Muscle of leg (tissue), 11 donors: Measurements from ENCODE around the gene PRKCD. TPM values are rescaled to one million over a fixed set of nuclear protein-coding genes. Genes with fewer than 3 reads are reported as not detected.

ENCODE experiments used
- DNase-seq: peaks from one replicate; pipeline ENCODE4 v3.0.0; 2013
- H3K27ac ChIP-seq: one replicate; pipeline ENCODE4 v1.5.1; 2013; ENCODE audit warnings: mild to moderate bottlenecking, low read length, control low read depth
- H3K27me3 ChIP-seq: one replicate; pipeline ENCODE4 v1.6.1; 2013; ENCODE audit warnings: low read length; ENCODE audit not compliant: control insufficient read depth, insufficient read depth
- H3K36me3 ChIP-seq: one replicate; pipeline ENCODE4 v1.6.1; 2013; ENCODE audit warnings: low read length; ENCODE audit not compliant: control insufficient read depth, insufficient read depth
- H3K4me1 ChIP-seq: one replicate; pipeline ENCODE4 v1.6.1; 2013; ENCODE audit warnings: low read length; ENCODE audit not compliant: control insufficient read depth, insufficient read depth
- H3K4me3 ChIP-seq: one replicate; pipeline ENCODE4 v1.5.1; 2013; ENCODE audit warnings: low read length, control low read depth
- H3K9me3 ChIP-seq: replicated peaks from 2 replicates; pipeline ENCODE4 v1.6.1; 2013; ENCODE audit warnings: low read depth, low read length; ENCODE audit not compliant: control insufficient read depth
- WGBS: methylation state at CpG from one replicate; pipeline ENCODE4 v1.1.5; 2013; ENCODE audit warnings: missing lambda C conversion rate; ENCODE audit not compliant: insufficient coverage; 5-methylcytosine and 5-hydroxymethylcytosine counted together
- polyA plus RNA-seq, 8 donors: library from polyadenylated mRNA; unstranded; fragments of 120-200 nt; gene quantifications; one replicate each; pipeline versions ENCODE4 v1.2.1 to v1.2.3, GENCODE V29; 2013; ENCODE audit warnings: inconsistent platforms in 1 of 8, low replicate concordance in 1 of 8; ENCODE audit not compliant: insufficient read length in 8 of 8, insufficient read depth in 1 of 8
- total RNA-seq: library from RNA; stranded (reverse); fragments of 120-200 nt; gene quantifications from one replicate; pipeline ENCODE4 v1.2.4, GENCODE V29; 2013

The PRKCD gene
- total and polyA plus RNA-seq, 9 donors = 1.5 to 11.8 (median 7.9) TPM

DNA sequence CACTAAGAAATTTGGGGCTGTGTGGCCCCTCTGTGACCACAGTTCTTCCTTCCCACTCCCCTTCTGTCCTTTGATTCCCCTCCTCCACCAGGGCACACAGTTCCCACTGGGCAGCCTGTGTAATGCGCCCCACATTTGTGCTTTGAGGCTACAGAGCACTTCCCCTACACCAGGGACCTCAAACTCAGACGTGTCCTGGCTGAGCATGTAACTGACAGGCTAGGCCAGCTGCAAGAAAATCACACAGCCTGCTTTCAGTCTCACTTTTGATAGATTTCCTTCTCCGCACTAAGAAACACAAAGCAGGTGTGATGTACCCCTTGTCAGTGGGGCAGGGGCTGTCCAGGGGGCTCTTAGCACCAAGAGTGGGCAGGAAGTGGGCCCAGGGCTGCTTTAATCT is 29.6 kb downstream of the PRKCD start:
- no peak overlapping the region for H3K4me3 ChIP-seq
- H3K27me3 ChIP-seq = no peaks in the 10 kb centered on the region
- H3K36me3 ChIP-seq = peaks cover 34% of the 10 kb centered on the region
- peaks cover 21% of the 10 kb centered on the region for H3K4me1 ChIP-seq
- 61% methylated on average over 3 of the region's 3 CpGs for WGBS
- DNase-seq = no peak
- H3K9me3 ChIP-seq = no peaks in the 10 kb centered on the region
- no peak overlapping the region for H3K27ac ChIP-seq

DNA sequence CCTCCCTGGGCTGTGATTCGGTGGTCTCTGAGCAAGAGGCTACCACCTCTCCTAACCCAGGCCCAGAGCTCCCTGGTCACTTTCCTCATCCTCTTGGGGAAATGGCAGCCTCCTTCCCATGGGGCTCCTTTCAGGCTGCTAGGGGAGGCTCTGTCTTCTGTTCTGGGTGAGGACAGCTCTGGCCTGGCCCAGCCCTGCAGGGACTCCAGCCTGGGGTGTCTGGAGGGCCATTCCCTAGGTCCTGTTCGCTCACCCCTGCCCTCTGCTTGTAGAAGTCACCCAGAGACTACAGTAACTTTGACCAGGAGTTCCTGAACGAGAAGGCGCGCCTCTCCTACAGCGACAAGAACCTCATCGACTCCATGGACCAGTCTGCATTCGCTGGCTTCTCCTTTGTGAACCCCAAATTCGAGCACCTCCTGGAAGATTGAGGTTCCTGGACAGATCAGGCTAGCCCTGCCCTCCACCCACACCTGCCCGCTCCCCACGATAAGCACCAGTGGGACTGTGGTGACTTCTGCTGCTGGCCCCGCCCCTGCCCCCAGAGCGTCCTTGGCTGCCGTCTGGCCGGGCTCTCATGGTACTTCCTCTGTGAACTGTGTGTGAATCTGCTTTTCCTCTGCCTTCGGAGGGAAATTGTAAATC is 30.9 kb downstream of the PRKCD start:
- no peak overlapping the region for H3K27ac ChIP-seq
- DNase-seq = no peak
- H3K9me3 ChIP-seq = no peaks in the 10 kb centered on the region
- peaks cover 33% of the 10 kb centered on the region for H3K36me3 ChIP-seq
- 90% methylated on average over 8 of the region's 16 CpGs for WGBS
- peaks cover 2% of the 10 kb centered on the region for H3K27me3 ChIP-seq
- H3K4me3 ChIP-seq = no peak overlapping the region
- H3K4me1 ChIP-seq = peaks cover 27% of the 10 kb centered on the region

DNA sequence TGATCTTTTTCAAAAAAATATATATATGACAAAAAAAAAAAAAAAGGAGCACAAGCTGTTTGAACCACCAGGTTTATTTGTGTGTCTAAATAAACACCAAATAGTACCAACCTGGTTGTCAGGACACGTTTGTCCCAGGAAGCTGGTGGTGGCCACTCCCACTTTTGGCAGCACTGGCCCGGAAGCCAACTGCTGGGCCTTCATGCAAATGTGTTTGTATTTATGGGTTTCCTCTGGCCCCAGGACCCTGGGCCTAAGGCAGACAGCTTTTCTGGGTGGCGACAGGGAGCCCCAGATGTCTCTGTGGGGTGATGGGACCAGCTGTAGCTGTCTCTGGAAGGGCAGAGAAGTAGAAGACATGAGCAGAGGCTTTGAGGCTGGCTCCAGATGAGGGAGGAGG is 31.6 kb downstream of the PRKCD start:
- H3K36me3 ChIP-seq = peaks cover 28% of the 10 kb centered on the region
- 79% methylated on average over 2 of the region's 3 CpGs for WGBS

DNA sequence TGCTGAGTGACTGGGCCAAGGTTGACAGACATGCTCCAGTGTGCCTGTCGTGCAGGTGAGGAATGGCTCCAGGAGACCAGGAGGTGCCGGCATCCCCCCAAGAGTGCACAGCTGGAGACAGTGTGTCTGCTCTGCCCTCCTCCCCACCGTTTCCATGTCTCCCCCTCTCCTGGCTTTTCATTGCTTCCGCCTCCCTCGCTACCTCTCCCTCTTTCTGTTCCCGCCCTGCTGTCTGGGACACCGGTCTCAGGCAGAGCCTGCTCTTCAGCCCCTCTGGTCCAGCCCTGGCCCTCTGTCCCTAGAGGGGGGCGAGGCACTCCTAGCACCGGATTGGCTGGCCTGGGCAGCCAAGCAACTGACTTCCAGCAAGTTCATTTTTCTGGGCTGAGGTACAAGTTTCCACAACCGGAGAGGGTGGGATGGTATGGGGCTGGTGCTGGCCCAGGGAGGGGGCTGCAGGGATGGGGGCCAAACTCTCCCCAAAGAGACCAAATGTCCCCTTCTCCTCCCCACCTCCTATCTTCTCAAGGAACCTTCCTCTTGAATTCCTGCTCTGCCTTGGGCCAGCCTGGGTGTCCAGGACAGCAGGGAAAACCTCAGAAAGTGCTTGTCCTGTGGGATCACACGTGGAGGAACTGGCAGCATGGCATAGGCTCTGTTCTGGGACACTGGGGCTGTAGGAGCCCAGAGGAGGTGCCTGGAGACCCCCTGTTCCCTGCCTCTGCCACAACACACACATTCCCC is 32.6 kb downstream of the PRKCD start:
- no peak overlapping the region for H3K4me3 ChIP-seq
- no peaks in the 10 kb centered on the region for H3K9me3 ChIP-seq
- H3K27ac ChIP-seq = peak overlapping the region; percentile 55
- H3K4me1 ChIP-seq = peaks cover 27% of the 10 kb centered on the region
- peak; percentile 83 for DNase-seq
- H3K27me3 ChIP-seq = peaks cover 2% of the 10 kb centered on the region
- WGBS = 17% methylated on average over 7 of the region's 11 CpGs
- H3K36me3 ChIP-seq = peaks cover 25% of the 10 kb centered on the region

More for the DNA sequence above, 31.6 kb downstream of the PRKCD start:
- Histone ChIP-seq H3K27ac (no peak overlapping the region), H3K4me3 (no peak overlapping the region), H3K9me3 (no peaks in the 10 kb centered on the region), H3K4me1 (peaks cover 27% of the 10 kb centered on the region), H3K27me3 (peaks cover 2% of the 10 kb centered on the region)
- no peak for DNase-seq

DNA sequence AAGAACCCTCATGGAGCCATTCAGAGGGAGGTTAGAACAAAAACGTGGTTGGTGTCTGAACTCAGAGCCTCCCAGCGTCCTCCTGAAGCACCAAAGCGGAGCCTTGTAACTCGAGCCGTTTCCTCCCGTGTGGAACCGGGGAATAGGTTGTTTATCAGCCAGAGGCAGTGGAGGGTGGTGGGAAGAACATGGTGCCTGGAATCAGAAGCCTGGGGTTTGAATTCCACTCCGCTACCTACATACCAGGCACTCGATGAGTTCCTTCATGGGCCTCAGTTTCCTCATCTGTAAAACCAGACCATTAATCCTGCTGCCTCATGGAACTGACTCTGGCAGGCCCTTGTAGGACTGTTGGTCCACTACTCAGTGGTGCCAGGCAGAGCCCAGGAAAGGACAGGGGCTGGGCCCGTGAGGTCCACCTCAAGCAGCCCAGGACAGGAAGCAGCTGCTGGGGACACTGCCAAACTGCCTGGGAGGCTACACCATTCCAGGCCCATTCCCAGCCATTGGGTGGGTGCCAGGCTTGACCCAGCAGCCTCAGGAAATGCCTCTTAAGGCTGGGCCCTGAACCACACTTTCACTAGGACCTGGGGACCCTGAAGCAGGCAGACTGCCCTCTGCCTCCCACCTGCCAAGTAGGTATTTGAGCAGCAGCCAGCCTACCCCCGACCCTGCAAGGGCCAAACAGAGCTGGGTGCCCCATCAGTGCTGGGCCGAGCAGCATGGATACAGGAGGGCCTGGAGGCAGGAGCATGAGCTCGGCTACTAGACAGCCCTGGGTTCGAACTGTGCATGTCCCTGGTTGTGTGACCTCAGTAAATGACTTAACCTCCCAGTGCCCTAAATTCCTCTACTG is 33.4 kb downstream of the PRKCD start:
- H3K9me3 ChIP-seq = no peaks in the 10 kb centered on the region
- H3K4me3 ChIP-seq = no peak overlapping the region
- DNase-seq = peak; percentile 53
- 26% methylated on average over 9 of the region's 14 CpGs for WGBS
- H3K36me3 ChIP-seq = peaks cover 17% of the 10 kb centered on the region
- peaks cover 27% of the 10 kb centered on the region for H3K4me1 ChIP-seq
- peaks cover 2% of the 10 kb centered on the region for H3K27me3 ChIP-seq
- peak overlapping the region; percentile 55 for H3K27ac ChIP-seq

DNA sequence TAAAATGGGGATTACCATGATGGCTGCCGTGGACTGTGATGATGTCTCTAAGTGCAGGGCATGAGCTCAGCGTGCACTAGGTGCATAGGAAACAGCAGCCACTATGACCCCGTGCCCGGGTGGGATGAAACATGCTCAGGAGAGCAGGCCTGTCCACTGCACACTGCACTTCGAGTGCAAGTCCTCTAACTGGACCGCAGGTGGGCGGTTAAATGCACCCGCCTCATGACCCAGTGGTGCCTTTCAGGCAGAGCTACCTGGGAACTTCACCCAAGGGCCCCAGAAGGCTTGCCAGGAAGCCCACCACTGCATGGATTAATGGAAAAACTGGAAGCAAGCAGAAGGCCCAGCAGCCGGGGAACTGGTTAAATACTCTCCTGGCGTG is 34.0 kb downstream of the PRKCD start:
- DNase-seq = no peak
- no peaks in the 10 kb centered on the region for H3K9me3 ChIP-seq
- H3K36me3 ChIP-seq = peaks cover 11% of the 10 kb centered on the region
- no peak overlapping the region for H3K27ac ChIP-seq
- H3K27me3 ChIP-seq = peaks cover 2% of the 10 kb centered on the region
- WGBS = 91% methylated on average over 10 of the region's 10 CpGs
- H3K4me1 ChIP-seq = peaks cover 27% of the 10 kb centered on the region
- no peak overlapping the region for H3K4me3 ChIP-seq

DNA sequence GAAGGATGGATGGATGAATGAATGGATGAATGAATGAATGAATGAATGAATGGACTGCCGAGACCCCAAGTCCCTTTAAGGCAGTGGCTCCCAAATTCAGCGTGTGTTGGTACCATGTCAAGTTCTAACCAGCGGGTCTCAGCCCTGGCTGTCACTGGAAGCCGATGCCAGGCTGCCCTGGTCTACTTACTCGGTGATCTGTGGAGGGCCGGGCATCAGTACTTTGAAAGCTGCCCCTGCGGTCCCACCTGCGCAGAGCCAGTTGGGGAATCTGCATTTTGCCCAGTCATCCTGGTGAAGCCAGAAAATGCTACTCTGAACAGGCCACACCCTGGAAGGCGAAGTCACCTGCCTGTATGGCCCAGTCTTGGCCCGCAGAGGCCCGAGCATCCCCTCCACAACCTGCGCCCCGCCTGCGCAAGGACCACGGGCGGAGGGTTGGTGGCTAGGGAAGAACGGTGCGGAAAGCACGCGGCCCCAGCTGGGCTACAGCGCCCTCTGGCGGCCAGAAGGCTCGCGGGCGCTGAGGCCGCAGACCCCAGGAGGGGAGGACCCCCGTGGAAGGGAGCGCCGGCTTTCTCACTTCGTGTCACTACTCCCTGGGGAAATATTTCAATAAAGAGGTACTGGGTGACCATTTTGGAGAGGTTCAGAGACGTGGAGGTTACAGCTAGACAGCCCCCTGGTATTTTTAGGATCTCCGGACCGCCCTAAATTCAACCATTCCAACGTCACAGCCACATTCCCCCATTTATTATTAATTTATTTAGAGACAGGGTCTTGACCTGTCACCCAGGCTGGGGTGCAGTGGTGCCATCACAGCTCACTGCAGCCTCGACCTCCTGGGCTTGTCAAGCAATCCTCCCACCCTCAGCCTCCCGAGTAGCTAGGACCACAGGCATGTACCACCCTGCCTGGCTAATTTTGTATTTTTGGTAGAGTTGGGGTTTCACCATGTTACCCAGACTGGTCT is 34.9 kb downstream of the PRKCD start:
- H3K36me3 ChIP-seq = peaks cover 6% of the 10 kb centered on the region
- H3K4me3 ChIP-seq = no peak overlapping the region
- peaks cover 27% of the 10 kb centered on the region for H3K4me1 ChIP-seq
- H3K27me3 ChIP-seq = peaks cover 2% of the 10 kb centered on the region
- no peak overlapping the region for H3K27ac ChIP-seq
- peak; percentile 51 for DNase-seq
- no peaks in the 10 kb centered on the region for H3K9me3 ChIP-seq
- WGBS = 24% methylated on average over 27 of the region's 36 CpGs

DNA sequence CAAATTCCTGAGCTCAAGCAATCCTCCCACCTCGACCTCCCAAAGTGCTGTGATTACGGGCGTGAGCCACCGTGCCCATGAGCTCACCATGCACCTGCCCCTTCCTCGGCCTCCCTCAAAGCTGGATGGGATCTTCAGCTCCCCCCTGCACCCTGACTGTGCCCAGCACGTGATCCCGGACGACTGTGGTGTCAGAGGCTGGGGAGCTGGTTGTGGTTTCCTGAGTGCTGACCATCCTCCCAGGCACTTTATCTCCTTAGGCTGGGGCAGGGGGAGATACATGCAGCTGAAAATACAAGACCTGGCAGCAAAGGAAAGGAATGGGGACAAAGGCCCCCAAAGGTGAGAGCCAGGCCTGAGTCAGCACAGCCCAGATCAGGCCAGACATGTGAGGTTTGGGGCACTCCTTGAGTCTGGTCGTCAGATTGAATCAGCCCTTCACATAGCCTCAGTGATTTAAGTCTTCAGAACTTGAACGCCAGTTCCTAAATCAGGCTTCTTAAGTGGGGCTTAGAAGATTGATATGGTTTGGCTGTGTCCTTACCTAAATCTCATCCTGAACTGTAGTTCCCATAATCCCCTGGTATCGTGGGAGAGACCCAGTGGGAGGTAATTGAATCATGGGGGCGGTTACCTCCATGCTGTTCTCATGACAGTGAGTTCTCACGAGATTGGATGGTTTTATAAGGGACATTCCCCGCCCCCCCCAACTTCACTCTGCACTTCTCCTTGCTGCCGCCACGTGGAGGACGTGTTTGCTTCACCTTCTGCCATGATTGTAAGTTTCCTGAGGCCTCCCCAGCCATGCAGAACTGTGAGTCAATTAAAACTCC is 35.8 kb downstream of the PRKCD start:
- H3K9me3 ChIP-seq = no peaks in the 10 kb centered on the region
- H3K27ac ChIP-seq = no peak overlapping the region
- peaks cover 2% of the 10 kb centered on the region for H3K27me3 ChIP-seq
- 14% methylated on average over 1 of the region's 17 CpGs for WGBS
- H3K4me1 ChIP-seq = peaks cover 27% of the 10 kb centered on the region
- peak; percentile 55 for DNase-seq
- peaks cover 4% of the 10 kb centered on the region for H3K36me3 ChIP-seq
- H3K4me3 ChIP-seq = no peak overlapping the region
